Measurements from ENCODE around the gene COL19A1.

COL19A1 gene

DNA sequence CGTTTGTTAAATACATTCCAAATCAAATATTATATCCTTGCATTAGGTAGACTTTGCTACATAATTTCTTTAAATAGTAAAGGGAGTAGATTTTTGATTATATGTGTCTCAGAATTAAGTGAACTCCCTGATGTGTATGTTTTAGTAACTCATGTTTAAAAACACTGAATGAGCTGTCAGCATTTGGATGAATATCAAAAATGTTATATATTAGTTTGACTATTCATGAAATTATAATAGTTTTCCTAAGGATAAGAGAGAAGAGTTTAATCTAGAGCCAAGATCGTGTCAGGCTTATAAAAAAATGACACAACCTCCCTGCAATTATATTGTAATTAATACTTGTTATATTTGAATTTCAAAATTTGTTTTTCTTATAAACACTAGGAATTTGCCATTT is 195.2 kb downstream of the COL19A1 start:
- TF ChIP-seq FOXM1 (IDR thresholded peaks at IDR 0.05; ENCODE audit: borderline replicate concordance, low read depth): no peak
- no peak for TF ChIP-seq YY1 (IDR thresholded peaks at IDR 0.05; ENCODE audit: low read depth)
- TF ChIP-seq, protein P1, sequence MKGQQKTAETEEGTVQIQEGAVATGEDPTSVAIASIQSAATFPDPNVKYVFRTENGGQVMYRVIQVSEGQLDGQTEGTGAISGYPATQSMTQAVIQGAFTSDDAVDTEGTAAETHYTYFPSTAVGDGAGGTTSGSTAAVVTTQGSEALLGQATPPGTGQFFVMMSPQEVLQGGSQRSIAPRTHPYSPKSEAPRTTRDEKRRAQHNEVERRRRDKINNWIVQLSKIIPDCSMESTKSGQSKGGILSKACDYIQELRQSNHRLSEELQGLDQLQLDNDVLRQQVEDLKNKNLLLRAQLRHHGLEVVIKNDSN (IDR thresholded peaks at IDR 0.05): no peak
- no peak for TF ChIP-seq RAD21 (IDR thresholded peaks at IDR 0.05; ENCODE audit: low read depth)
- TF ChIP-seq CREB1 (IDR thresholded peaks at IDR 0.05; ENCODE audit: low read depth): no peak
- no peak for TF ChIP-seq NFIC (IDR thresholded peaks at IDR 0.05)
- no peak for TF ChIP-seq TCF12 (IDR thresholded peaks at IDR 0.05; ENCODE audit: low read depth)
- no peak for TF ChIP-seq CEBPB (IDR thresholded peaks at IDR 0.05)
- TF ChIP-seq TEAD4 (IDR thresholded peaks at IDR 0.05): no peak

DNA sequence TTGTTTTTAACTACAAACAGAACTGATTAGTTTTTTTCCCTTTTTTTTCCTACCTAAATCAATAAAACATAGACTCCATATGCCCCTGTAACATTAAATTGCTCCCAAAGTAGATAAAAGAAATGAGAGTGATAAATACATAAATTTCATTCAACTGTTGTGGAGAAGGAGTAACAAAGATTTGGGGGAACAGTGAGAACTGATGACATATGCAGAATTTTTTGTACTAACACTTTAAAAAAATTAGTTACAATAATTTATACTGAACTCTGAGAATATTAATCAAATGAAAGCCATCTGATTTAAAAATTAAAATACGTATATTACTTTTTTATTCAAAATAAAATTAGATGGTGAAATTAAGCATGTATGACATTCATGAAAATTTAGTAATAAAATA is 195.7 kb downstream of the COL19A1 start:
- TF ChIP-seq, protein P2, sequence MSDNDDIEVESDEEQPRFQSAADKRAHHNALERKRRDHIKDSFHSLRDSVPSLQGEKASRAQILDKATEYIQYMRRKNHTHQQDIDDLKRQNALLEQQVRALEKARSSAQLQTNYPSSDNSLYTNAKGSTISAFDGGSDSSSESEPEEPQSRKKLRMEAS (IDR thresholded peaks at IDR 0.05): no peak
- no peak for TF ChIP-seq RAD21 (IDR thresholded peaks at IDR 0.05; ENCODE audit: low read depth)
- TF ChIP-seq FOXM1 (IDR thresholded peaks at IDR 0.05; ENCODE audit: borderline replicate concordance, low read depth): no peak
- TF ChIP-seq, protein P3, sequence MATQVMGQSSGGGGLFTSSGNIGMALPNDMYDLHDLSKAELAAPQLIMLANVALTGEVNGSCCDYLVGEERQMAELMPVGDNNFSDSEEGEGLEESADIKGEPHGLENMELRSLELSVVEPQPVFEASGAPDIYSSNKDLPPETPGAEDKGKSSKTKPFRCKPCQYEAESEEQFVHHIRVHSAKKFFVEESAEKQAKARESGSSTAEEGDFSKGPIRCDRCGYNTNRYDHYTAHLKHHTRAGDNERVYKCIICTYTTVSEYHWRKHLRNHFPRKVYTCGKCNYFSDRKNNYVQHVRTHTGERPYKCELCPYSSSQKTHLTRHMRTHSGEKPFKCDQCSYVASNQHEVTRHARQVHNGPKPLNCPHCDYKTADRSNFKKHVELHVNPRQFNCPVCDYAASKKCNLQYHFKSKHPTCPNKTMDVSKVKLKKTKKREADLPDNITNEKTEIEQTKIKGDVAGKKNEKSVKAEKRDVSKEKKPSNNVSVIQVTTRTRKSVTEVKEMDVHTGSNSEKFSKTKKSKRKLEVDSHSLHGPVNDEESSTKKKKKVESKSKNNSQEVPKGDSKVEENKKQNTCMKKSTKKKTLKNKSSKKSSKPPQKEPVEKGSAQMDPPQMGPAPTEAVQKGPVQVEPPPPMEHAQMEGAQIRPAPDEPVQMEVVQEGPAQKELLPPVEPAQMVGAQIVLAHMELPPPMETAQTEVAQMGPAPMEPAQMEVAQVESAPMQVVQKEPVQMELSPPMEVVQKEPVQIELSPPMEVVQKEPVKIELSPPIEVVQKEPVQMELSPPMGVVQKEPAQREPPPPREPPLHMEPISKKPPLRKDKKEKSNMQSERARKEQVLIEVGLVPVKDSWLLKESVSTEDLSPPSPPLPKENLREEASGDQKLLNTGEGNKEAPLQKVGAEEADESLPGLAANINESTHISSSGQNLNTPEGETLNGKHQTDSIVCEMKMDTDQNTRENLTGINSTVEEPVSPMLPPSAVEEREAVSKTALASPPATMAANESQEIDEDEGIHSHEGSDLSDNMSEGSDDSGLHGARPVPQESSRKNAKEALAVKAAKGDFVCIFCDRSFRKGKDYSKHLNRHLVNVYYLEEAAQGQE (IDR thresholded peaks at IDR 0.05; ENCODE audit: low read depth): no peak
- no peak for TF ChIP-seq EP300 (IDR thresholded peaks at IDR 0.05; ENCODE audit: borderline replicate concordance)

DNA sequence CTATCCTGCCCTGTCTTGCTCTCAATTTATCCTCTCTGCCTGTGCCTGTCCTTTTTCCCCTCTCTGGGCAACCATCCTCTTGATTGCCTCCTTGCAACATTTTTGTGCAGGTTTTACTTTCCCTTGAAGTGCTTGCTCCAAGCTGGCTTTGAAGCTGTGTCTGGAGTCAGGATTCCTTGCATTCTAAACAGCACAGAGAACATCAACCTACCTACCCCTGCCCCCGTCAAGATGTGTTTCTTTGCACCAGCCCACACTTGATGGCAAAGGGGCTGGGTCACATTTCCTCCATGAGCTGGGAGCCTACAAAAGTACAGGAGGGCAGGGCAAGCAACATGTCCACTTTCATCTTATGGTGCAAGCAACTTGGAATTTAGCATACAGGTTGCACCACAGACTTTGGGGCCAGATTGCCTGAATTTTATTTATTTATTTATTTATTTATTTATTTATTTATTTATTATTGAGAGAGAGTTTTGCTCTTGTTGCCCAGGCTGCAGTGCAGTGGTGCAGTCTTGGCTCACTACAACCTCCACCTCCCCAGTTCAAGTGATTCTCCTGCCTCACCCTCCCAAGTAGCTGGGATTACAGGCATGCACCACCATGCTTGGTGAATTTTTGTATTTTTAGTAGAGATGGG is 206.3 kb downstream of the COL19A1 start:
- no peak for TF ChIP-seq EP300 (IDR thresholded peaks at IDR 0.05; ENCODE audit: borderline replicate concordance)
- no peak for TF ChIP-seq NFIC (IDR thresholded peaks at IDR 0.05)
- no peak for TF ChIP-seq CEBPB (IDR thresholded peaks at IDR 0.05)
- no peak for TF ChIP-seq CREB1 (IDR thresholded peaks at IDR 0.05; ENCODE audit: low read depth)
- no peak for TF ChIP-seq YY1 (IDR thresholded peaks at IDR 0.05; ENCODE audit: low read depth)
- TF ChIP-seq, protein P1 (IDR thresholded peaks at IDR 0.05): no peak
- TF ChIP-seq EGR1 (IDR thresholded peaks at IDR 0.05): no peak
- TF ChIP-seq ZBTB7A (IDR thresholded peaks at IDR 0.05; ENCODE audit: low read depth): no peak
- TF ChIP-seq TAF1 (IDR thresholded peaks at IDR 0.05; ENCODE audit: low read depth): no peak
- no peak for TF ChIP-seq RAD21 (IDR thresholded peaks at IDR 0.05; ENCODE audit: low read depth)
- TF ChIP-seq, protein P2 (IDR thresholded peaks at IDR 0.05): no peak
- no peak for TF ChIP-seq FOXM1 (IDR thresholded peaks at IDR 0.05; ENCODE audit: borderline replicate concordance, low read depth)
- TF ChIP-seq TEAD4 (IDR thresholded peaks at IDR 0.05): no peak
- TF ChIP-seq, protein P3 (IDR thresholded peaks at IDR 0.05; ENCODE audit: low read depth): no peak
- no peak for TF ChIP-seq TCF12 (IDR thresholded peaks at IDR 0.05; ENCODE audit: low read depth)

DNA sequence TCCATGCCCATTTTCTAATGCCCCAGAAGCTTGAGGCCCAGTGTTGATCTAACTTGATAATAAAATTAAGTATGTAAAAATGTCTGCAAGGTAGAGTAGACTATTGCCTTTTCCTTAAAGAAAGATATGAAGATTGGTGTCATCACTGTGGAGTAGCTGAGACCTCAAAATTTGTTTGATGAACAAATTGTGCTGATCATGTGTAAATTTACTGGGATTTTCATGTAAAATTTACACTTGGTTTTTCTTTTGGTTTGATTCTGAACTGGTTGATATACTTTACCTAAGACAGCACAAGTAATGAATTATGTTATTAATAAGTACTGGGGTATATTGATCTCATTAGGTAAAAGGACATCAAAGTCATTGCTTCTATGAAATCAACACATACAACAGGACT is 207.3 kb downstream of the COL19A1 start:
- TF ChIP-seq, protein P2 (IDR thresholded peaks at IDR 0.05): no peak
- TF ChIP-seq EGR1 (IDR thresholded peaks at IDR 0.05) (no peak), TEAD4 (IDR thresholded peaks at IDR 0.05) (no peak), TAF1 (IDR thresholded peaks at IDR 0.05; ENCODE audit: low read depth) (no peak), EP300 (IDR thresholded peaks at IDR 0.05; ENCODE audit: borderline replicate concordance) (no peak), ZBTB7A (IDR thresholded peaks at IDR 0.05; ENCODE audit: low read depth) (no peak), CREB1 (IDR thresholded peaks at IDR 0.05; ENCODE audit: low read depth) (no peak), FOXM1 (IDR thresholded peaks at IDR 0.05; ENCODE audit: borderline replicate concordance, low read depth) (no peak), CEBPB (IDR thresholded peaks at IDR 0.05) (no peak), YY1 (IDR thresholded peaks at IDR 0.05; ENCODE audit: low read depth) (no peak), NFIC (IDR thresholded peaks at IDR 0.05) (no peak), RAD21 (IDR thresholded peaks at IDR 0.05; ENCODE audit: low read depth) (no peak), TCF12 (IDR thresholded peaks at IDR 0.05; ENCODE audit: low read depth) (no peak)
- TF ChIP-seq, protein P3 (IDR thresholded peaks at IDR 0.05; ENCODE audit: low read depth): no peak
- TF ChIP-seq, protein P1 (IDR thresholded peaks at IDR 0.05): no peak

Measured in Ishikawa (cell line).